HL-60 (cell line): ENCODE data around the gene DCTN4.

Experiments
- DNase-seq, 2 experiments: peaks; one replicate each; pipeline ENCODE4 v3.0.0-alpha.2; 2010 to 2020; ENCODE audit warnings: low read depth in 1 of 2, low spot score in 1 of 2
- H3K27ac ChIP-seq: fragments of 250-450 bp; sonication (Bioruptor Pico); replicated peaks from 2 replicates; pipeline ENCODE4 v1.5.1; 2020; ENCODE audit warnings: mild to moderate bottlenecking, moderate library complexity
- H3K27me3 ChIP-seq: fragments of 250-450 bp; sonication (Bioruptor Pico); 2 replicates; pipeline ENCODE4 v1.5.1; 2021; ENCODE audit warnings: mild to moderate bottlenecking, moderate library complexity; ENCODE audit not compliant: insufficient read depth, poor library complexity, severe bottlenecking
- H3K4me3 ChIP-seq: replicated peaks from 2 replicates; pipeline ENCODE4 v1.5.1; 2011; ENCODE audit warnings: mild to moderate bottlenecking, control low read depth, low read length; ENCODE audit not compliant: insufficient read depth
- CTCF ChIP-seq: IDR thresholded peaks from one replicate; pipeline ENCODE4 v1.5.1; 2011; ENCODE audit warnings: low read length, control low read depth, inconsistent platforms; ENCODE audit not compliant: insufficient read depth
- GABPA ChIP-seq: IDR thresholded peaks from 2 replicates; pipeline ENCODE4 v1.6.1; 2012; ENCODE audit warnings: low read depth
- POLR2AphosphoS5 ChIP-seq: IDR thresholded peaks from 2 replicates; pipeline ENCODE4 v1.6.1; 2012; ENCODE audit warnings: low read depth
- REST ChIP-seq: IDR thresholded peaks from 2 replicates; pipeline ENCODE4 v1.6.1; 2012; ENCODE audit warnings: low read depth; ENCODE audit not compliant: insufficient replicate concordance
- SPI1 ChIP-seq: IDR thresholded peaks from 2 replicates; pipeline ENCODE4 v1.6.1; 2012; ENCODE audit warnings: low read depth, mild to moderate bottlenecking, borderline replicate concordance

The DCTN4 gene

GRCh38 chr5:150661086-150661485 is 97.7 kb downstream of the DCTN4 start, which contains the start of gene MYOZ3:
Gene MYOZ3 (plus strand): TSS chr5:150661251. CDS start chr5:150662942, 1,691 bp downstream.
- DNase-seq = no peak
- no peak for TF ChIP-seq CTCF
- TF ChIP-seq REST = no peak
- TF ChIP-seq POLR2AphosphoS5 = no peak
- no peak for TF ChIP-seq GABPA
- TF ChIP-seq SPI1 = no peak
- Histone ChIP-seq H3K4me3 (no peak within 1 kb of the TSS), H3K27me3 (peaks cover 2% of the 10 kb centered on the region), H3K27ac (no peak within 1 kb of the TSS)

DNA sequence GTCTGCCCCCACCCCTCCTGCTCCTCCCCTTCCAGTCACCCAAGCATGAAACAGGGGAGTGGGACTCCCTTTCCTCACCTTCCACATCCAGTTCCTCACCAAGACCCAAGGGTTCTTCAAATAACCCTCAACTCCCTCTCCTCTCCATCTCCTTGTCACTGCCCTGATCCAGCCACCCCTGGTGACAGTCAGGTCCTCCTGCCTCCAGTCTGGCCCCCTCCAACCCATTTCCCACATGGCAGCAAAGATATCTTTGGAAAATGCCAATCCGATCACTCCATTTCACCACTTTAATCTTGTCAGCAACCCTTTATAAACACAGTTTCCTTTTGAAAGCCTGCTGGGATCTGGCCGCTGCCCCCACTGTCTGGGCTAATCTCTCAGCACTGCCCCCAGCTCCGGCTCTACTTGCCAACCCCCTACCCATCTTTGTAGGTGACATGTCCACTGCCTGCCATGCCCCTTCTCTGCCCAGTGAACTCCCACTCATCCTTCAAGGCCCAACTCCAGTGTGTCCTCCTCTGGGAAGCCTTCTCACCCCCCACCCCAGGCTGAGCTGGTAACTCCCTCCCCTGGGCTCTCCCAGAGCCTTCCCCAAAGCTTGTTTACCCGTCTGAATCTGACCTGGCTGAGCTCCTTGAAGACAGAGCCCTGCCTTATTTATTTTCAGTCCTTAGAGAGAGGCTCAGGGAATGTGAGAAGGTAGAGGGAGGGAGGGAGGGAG is 98.5 kb downstream of the DCTN4 start:
- TF ChIP-seq SPI1 (no peak), CTCF (no peak), POLR2AphosphoS5 (no peak), REST (no peak), GABPA (no peak)
- H3K27me3 ChIP-seq = peaks cover 2% of the 10 kb centered on the region
- DNase-seq = no peak
- H3K4me3 ChIP-seq = no peak overlapping the region
- no peak overlapping the region for H3K27ac ChIP-seq

DNA sequence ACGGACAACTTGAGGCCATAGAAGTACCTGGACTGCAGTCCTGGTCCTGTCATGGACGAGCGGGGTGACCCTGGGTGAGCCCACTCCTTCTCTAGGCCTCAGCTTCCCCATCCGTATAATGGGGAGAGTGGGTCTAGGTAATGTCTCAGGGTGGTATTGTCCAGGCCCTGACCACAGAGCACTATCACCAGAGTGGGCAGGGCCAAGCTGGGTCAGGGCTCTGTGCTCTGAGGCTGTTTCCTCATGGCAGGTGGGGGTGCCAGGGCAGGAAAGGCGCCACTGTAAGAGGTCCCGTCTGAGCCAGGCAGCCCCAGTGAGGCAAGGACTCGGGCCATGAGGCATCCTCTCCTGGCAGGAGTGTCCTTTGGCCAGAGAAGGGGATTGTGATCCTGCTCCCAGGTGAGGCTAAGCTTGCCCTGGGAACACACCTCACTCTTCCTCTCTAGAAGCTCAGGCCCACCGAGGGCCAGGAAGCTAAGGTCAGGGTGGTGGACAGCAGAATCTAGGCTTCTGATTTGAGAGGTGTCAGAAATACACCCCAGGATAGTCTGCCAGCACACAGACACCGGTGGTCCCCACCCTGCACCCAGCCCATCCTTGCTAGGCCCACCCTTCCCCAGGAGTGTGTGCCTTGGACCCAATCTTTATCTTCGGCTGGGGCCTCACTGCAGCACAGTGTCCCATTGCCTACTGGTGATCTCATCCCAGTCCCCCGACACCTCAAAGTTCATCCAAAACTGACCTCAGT is 99.3 kb downstream of the DCTN4 start:
- no peaks in the 10 kb centered on the region for H3K27me3 ChIP-seq
- no peak overlapping the region for H3K27ac ChIP-seq
- H3K4me3 ChIP-seq = no peak overlapping the region
- no peak for DNase-seq
- TF ChIP-seq REST (no peak), SPI1 (no peak), POLR2AphosphoS5 (no peak), GABPA (no peak), CTCF (no peak)
